CMK (cell line): ENCODE measurements around the gene TBC1D3I.
"Not testable (repeated sequence)": the region's sequence is repeated elsewhere in the genome, so short reads cannot be mapped to it uniquely, and the experiment has no call there.

Experiments used
- DNase-seq: peaks from one replicate; pipeline ENCODE4 v3.0.0-alpha.2; 2010; ENCODE audit warnings: low read depth

The TBC1D3I gene

GRCh38 chr17:36264470-36264869, at the start of gene TBC1D3I:
TBC1D3I (minus strand) TSS chr17:36264570; CDS start chr17:36262985, 1,585 bp downstream.
- not testable (repeated sequence) for DNase-seq

- DNase-seq, result not testable (repeated sequence)
These were observed 30.8 kb upstream of the TBC1D3I start for GRCh38 chr17:36295161-36295560.

GRCh38 chr17:36289965-36290612, 25.7 kb upstream of the TBC1D3I start:
- DNase-seq, result not testable (repeated sequence)

- not testable (repeated sequence) for DNase-seq
These were observed 19.8 kb upstream of the TBC1D3I start for GRCh38 chr17:36284219-36284618.

- not testable (repeated sequence) for DNase-seq
These were observed 18.9 kb upstream of the TBC1D3I start for GRCh38 chr17:36283256-36283655.

- DNase-seq, result not testable (repeated sequence)
These were observed 22.3 kb downstream of the TBC1D3I start for GRCh38 chr17:36242046-36242445.

GRCh38 chr17:36229644-36230043, 34.7 kb downstream of the TBC1D3I start:
- not testable (repeated sequence) for DNase-seq

- not testable (repeated sequence) for DNase-seq
These were observed 41.4 kb downstream of the TBC1D3I start for GRCh38 chr17:36222967-36223366.

- not testable (repeated sequence) for DNase-seq
These were observed 42.7 kb downstream of the TBC1D3I start for GRCh38 chr17:36221581-36222100.

GRCh38 chr17:36220737-36221580, 43.4 kb downstream of the TBC1D3I start:
- not testable (repeated sequence) for DNase-seq

- not testable (repeated sequence) for DNase-seq
These were observed 44.8 kb downstream of the TBC1D3I start for GRCh38 chr17:36219556-36219955.

GRCh38 chr17:36215406-36216308, 48.7 kb downstream of the TBC1D3I start:
- not testable (repeated sequence) for DNase-seq

- no peak for DNase-seq
These were observed 49.5 kb downstream of the TBC1D3I start for GRCh38 chr17:36214918-36215317.

GRCh38 chr17:36213695-36214094, 50.7 kb downstream of the TBC1D3I start:
- no peak for DNase-seq

GRCh38 chr17:36212966-36213365, 51.4 kb downstream of the TBC1D3I start:
- no peak for DNase-seq

GRCh38 chr17:36212272-36212605, 52.1 kb downstream of the TBC1D3I start:
- no peak for DNase-seq

- not testable (repeated sequence) for DNase-seq
These were observed 52.7 kb downstream of the TBC1D3I start for GRCh38 chr17:36211484-36212271.

- not testable (repeated sequence) for DNase-seq
These were observed 53.7 kb downstream of the TBC1D3I start, which contains the start of gene CCL4L2 for GRCh38 chr17:36210439-36211211. CCL4L2 (plus strand) TSS chr17:36211063.

GRCh38 chr17:36209575-36209974, 54.8 kb downstream of the TBC1D3I start:
- no peak for DNase-seq

- DNase-seq, result not testable (repeated sequence)
These were observed 57.0 kb downstream of the TBC1D3I start for GRCh38 chr17:36207383-36207782.
